HEK293 (cell line): ENCODE data around the gene SH3BP2.

Experiments used
- CTCF ChIA-PET: fragments of 350-600 bp; formaldehyde crosslinking; extraction: SDS; loops from one replicate; lab custom pipeline; 2021; ENCODE audit warnings: antibody characterized with exemption; lab: Yijun Ruan, JAX
- POLR2A ChIA-PET: fragments of 300-600 bp; formaldehyde crosslinking; extraction: SDS; loops from one replicate; lab custom pipeline; 2020; ENCODE audit warnings: antibody characterized with exemption, inconsistent platforms; lab: Yijun Ruan, JAX
- H3K27ac ChIP-seq: fragments of 200-500 bp; sonication (Bioruptor generic); 2 replicates; pipeline ENCODE4 v1.5.1; 2014; ENCODE audit warnings: low read depth, low read length, control low read depth, inconsistent platforms; ENCODE audit errors: extremely low read depth
- H3K36me3 ChIP-seq, 2 experiments: fragments of 200-500 bp in 1 of 2; sonication (Bioruptor generic) in 1 of 2; 1 replicate in 1 of 2; 2 replicates in 1 of 2; pipeline ENCODE4 v1.5.1; 2014 to 2017; ENCODE audit warnings: inconsistent platforms in 2 of 2, low read length in 2 of 2; ENCODE audit not compliant: control insufficient read depth in 2 of 2, insufficient read depth in 1 of 2
- H3K4me1 ChIP-seq: fragments of 200-500 bp; sonication (Bioruptor generic); 2 replicates; pipeline ENCODE4 v1.5.1; 2014; ENCODE audit warnings: mild to moderate bottlenecking, low read length, inconsistent platforms; ENCODE audit not compliant: control insufficient read depth, insufficient read depth
- H3K4me3 ChIP-seq: 2 replicates; pipeline ENCODE4 v1.5.1; 2011; ENCODE audit warnings: low read depth, mild to moderate bottlenecking, control low read depth, low read length, moderate library complexity
- H3K9me3 ChIP-seq: fragments of 200-500 bp; sonication (Bioruptor generic); 2 replicates; pipeline ENCODE4 v1.5.1; 2014; ENCODE audit warnings: low read depth, low read length, inconsistent platforms; ENCODE audit not compliant: control insufficient read depth, insufficient read depth
- BCL6B ChIP-seq: fragments of 450-650 bp; formaldehyde crosslinking; IDR thresholded peaks from 2 replicates; pipeline ENCODE4 v1.5.1; 2017; ENCODE audit warnings: missing biosample characterization, missing genetic modification characterization
- GLIS1 ChIP-seq: fragments of 450-650 bp; formaldehyde crosslinking; IDR thresholded peaks from 2 replicates; pipeline ENCODE4 v1.5.1; 2016; ENCODE audit warnings: missing biosample characterization, missing genetic modification characterization
- KLF1 ChIP-seq: fragments of 450-650 bp; formaldehyde crosslinking; IDR thresholded peaks from 2 replicates; pipeline ENCODE4 v1.5.1; 2016; ENCODE audit warnings: missing biosample characterization, missing genetic modification characterization
- SP7 ChIP-seq: fragments of 450-650 bp; formaldehyde crosslinking; IDR thresholded peaks from 2 replicates; pipeline ENCODE4 v1.5.1; 2016; ENCODE audit warnings: missing biosample characterization, missing genetic modification characterization
- ZBTB7A ChIP-seq: fragments of 450-650 bp; formaldehyde crosslinking; IDR thresholded peaks from 2 replicates; pipeline ENCODE4 v1.5.1; 2016; ENCODE audit warnings: low read depth, missing biosample characterization, missing genetic modification characterization
- ZFP41 ChIP-seq: fragments of 450-650 bp; formaldehyde crosslinking; IDR thresholded peaks from 2 replicates; pipeline ENCODE4 v1.5.1; 2016; ENCODE audit warnings: missing biosample characterization, missing genetic modification characterization, borderline replicate concordance
- ZNF155 ChIP-seq: fragments of 450-650 bp; formaldehyde crosslinking; IDR thresholded peaks from 2 replicates; pipeline ENCODE4 v1.5.1; 2016; ENCODE audit warnings: missing biosample characterization, missing genetic modification characterization
- ZNF157 ChIP-seq: fragments of 450-650 bp; formaldehyde crosslinking; IDR thresholded peaks from 2 replicates; pipeline ENCODE4 v1.5.1; 2016; ENCODE audit warnings: missing biosample characterization, missing genetic modification characterization
- ZNF23 ChIP-seq: fragments of 450-650 bp; formaldehyde crosslinking; IDR thresholded peaks from 2 replicates; pipeline ENCODE4 v1.5.1; 2016; ENCODE audit warnings: missing biosample characterization, missing genetic modification characterization, borderline replicate concordance
- ZNF404 ChIP-seq: fragments of 450-650 bp; formaldehyde crosslinking; IDR thresholded peaks from 2 replicates; pipeline ENCODE4 v1.5.1; 2017; ENCODE audit warnings: missing biosample characterization, missing genetic modification characterization
- ZNF580 ChIP-seq: fragments of 450-650 bp; formaldehyde crosslinking; IDR thresholded peaks from 2 replicates; pipeline ENCODE4 v1.5.1; 2016; ENCODE audit warnings: missing biosample characterization, missing genetic modification characterization
- ZNF596 ChIP-seq: fragments of 450-650 bp; IDR thresholded peaks from 2 replicates; pipeline ENCODE4 v1.5.0; 2018; ENCODE audit warnings: missing biosample characterization, mild to moderate bottlenecking, missing genetic modification characterization, moderate library complexity
- ZNF777 ChIP-seq: fragments of 450-650 bp; formaldehyde crosslinking; IDR thresholded peaks from 2 replicates; pipeline ENCODE4 v1.5.1; 2017; ENCODE audit warnings: missing biosample characterization, missing genetic modification characterization, borderline replicate concordance
- ZSCAN16 ChIP-seq: fragments of 450-650 bp; formaldehyde crosslinking; IDR thresholded peaks from 2 replicates; pipeline ENCODE4 v1.5.1; 2016; ENCODE audit warnings: missing biosample characterization, missing genetic modification characterization

SH3BP2 gene

GRCh38 chr4:2745981-2746806 is 46.7 kb upstream of the SH3BP2 start:
- TF ChIP-seq SP7 (tag by site-specific recombination), result peak; percentile 55
- TF ChIP-seq ZSCAN16 (tag by site-specific recombination), result no peak
- Histone ChIP-seq H3K27ac (no peak overlapping the region), H3K9me3 (no peaks in the 10 kb centered on the region), H3K4me3 (no peak overlapping the region), H3K36me3 (peaks cover 0 to 67% of the 10 kb centered on the region in 2 experiments; a peak in 2 of 3 replicates), H3K4me1 (no peaks in the 10 kb centered on the region)
- POLR2A ChIA-PET, result no interaction called here
- CTCF ChIA-PET, result interaction anchor here (0.5 kb wide), 1 partner anchor 111 kb away, joined by 4 read pairs; no protein-coding TSS in a partner anchor

- Histone ChIP-seq H3K9me3 (no peaks in the 10 kb centered on the region), H3K4me3 (no peak overlapping the region), H3K36me3 (peaks cover 0 to 58% of the 10 kb centered on the region in 2 experiments; a peak in 2 of 3 replicates)
- POLR2A ChIA-PET, result no interaction called here
- TF ChIP-seq ZNF404, result no peak
- no peak for TF ChIP-seq ZNF155 (tag by site-specific recombination)
- no peak for TF ChIP-seq ZNF580 (tag by site-specific recombination)
- TF ChIP-seq GLIS1, result peak; percentile 24; the same call in 1 of the 2 replicates
- no peak for TF ChIP-seq ZNF157 (tag by site-specific recombination)
- TF ChIP-seq, all 188 proteins: peak for 1
- H3K27ac ChIP-seq, result no peak overlapping the region
- CTCF ChIA-PET, result no interaction called here
- H3K4me1 ChIP-seq, result no peaks in the 10 kb centered on the region
These were observed 45.8 kb upstream of the SH3BP2 start for GRCh38 chr4:2746891-2747695.

GRCh38 chr4:2750719-2751605 is 41.9 kb upstream of the SH3BP2 start:
- POLR2A ChIA-PET, result interaction anchor here (0.7 kb wide), 1 partner anchor 215 kb away, joined by 3 read pairs; no protein-coding TSS in a partner anchor
- Histone ChIP-seq H3K4me1 (no peaks in the 10 kb centered on the region), H3K36me3 (peaks cover 0 to 30% of the 10 kb centered on the region in 2 experiments; a peak in 2 of 3 replicates), H3K9me3 (no peaks in the 10 kb centered on the region), H3K27ac (no peak overlapping the region), H3K4me3 (no peak overlapping the region)
- CTCF ChIA-PET, result interaction anchor here (0.6 kb wide), 2 partner anchors 47 to 152 kb away, joined by 3 read pairs; no protein-coding TSS in a partner anchor
- no peak for TF ChIP-seq ZFP41 (tag by site-specific recombination)
- no peak for TF ChIP-seq ZNF596 (tag by site-specific recombination)
- TF ChIP-seq ZBTB7A, result no peak
- TF ChIP-seq KLF1 (tag by site-specific recombination), result peak; percentile 74
- TF ChIP-seq ZNF777 (tag by site-specific recombination), result no peak

- Histone ChIP-seq H3K9me3 (no peaks in the 10 kb centered on the region), H3K4me1 (no peaks in the 10 kb centered on the region), H3K36me3 (peaks cover 0 to 11% of the 10 kb centered on the region in 2 experiments; a peak in 2 of 3 replicates), H3K4me3 (no peak overlapping the region), H3K27ac (no peak overlapping the region)
- CTCF ChIA-PET, result no interaction called here
- POLR2A ChIA-PET, result no interaction called here
- TF ChIP-seq ZNF23, result no peak
- TF ChIP-seq ZNF157 (tag by site-specific recombination), result peak; percentile 84
- TF ChIP-seq BCL6B, result no peak
- no peak for TF ChIP-seq ZBTB7A
- TF ChIP-seq, all 188 proteins: peak for 1
These were observed 39.4 kb upstream of the SH3BP2 start for GRCh38 chr4:2753436-2753835.
